ENCODE results near the gene KIF1C.
"Not testable (repeated sequence)": the region's sequence is repeated elsewhere in the genome, so short reads cannot be mapped to it uniquely, and the experiment has no call there.

Gene KIF1C

DNA sequence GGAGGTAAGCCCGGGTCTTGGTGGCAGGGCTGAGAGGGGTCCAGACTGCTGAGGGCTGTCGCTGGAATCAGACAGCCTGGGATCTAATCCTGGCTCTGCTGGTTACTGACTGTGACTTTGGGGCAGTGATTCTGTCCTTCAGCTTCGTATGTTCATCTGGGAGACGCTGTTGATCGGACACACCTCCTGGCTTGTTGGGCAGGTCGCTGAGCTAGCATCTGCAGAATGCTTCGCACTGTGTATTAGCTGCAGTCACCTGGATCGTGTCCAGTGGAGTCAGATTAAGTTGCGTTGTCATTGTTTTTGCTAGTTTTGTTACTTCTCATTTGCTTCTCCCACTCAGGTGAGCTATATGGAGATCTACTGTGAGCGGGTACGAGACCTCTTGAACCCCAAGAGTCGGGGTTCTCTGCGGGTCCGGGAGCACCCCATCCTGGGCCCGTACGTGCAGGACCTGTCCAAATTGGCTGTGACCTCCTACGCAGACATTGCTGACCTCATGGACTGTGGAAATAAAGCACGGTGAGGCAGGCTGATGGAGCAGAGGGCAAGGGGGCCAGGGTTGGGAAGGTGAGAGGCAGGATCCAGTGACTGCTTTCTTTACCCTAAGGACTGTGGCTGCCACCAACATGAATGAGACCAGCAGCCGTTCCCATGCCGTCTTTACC, 4.5 kb downstream of the KIF1C start:
- DNase-seq = no peak

DNA sequence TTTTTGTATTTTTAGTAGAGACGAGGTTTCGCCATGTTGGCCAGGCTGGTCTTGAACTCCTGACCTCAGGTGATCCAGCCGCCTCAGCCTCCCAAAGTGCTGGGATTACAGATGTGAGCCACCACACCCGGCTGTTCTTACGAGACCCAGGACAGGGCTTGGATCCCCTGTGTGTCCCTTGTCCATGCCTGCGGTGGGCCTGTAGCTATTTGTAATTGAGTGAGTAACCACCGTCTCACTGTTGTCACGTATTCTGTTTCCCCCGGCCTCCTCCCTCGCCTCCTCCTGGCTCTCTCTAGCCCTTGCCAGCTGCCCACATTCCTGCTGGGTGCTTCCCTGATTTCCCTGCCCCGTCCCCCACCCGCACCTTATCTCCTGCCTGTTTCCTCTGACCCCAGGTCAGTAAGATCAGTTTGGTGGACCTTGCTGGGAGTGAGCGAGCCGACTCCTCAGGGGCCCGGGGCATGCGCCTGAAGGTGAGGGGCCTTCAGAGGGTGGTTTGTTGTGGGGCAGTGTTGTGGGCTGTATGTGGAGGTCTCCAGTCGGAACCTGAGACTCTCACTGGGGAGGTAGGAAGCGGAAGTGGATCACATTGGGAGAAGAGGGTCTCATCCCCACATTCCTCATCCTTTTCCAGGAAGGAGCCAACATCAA, 5.6 kb downstream of the KIF1C start:
- no peak for DNase-seq

DNA sequence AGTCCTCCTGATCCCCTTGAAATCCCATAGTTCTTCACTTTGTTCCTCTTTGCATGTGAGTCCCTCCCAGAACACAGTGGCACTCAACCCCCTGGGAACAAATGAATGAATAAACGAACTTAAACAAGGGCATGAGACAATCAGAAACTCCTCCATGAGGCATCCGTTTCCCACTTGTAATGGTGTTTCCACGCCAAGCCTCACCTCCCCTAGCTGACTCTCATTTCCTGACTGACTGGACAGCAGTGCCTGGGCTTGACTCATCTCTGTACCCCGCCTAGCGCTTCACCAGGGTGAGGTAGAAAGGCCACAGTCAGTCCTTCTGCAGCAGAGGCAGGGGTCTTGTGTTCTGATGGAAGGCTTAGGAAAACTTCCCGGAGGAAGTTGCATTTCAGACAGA, 14.2 kb downstream of the KIF1C start:
- no peak for DNase-seq

DNA sequence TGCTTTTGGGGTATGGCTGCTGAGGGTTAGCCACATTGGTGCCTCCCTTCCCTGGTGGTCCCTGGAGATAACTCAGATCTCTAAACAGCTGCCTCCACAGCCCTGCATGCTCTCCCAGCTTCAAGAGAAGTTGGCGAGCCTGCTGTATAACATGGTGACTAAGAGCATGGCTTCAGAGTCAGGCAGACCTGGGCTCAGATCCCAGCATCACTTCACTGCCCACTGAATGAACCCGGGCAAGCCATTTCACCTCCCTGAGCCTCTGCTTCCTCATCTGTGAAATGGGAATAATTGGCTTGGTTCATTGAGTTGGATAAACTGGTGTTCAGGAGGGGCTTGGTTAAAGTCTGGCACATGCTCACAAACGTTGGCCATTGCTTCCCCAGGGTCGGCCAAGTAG, 16.6 kb downstream of the KIF1C start:
- no peak for DNase-seq

DNA sequence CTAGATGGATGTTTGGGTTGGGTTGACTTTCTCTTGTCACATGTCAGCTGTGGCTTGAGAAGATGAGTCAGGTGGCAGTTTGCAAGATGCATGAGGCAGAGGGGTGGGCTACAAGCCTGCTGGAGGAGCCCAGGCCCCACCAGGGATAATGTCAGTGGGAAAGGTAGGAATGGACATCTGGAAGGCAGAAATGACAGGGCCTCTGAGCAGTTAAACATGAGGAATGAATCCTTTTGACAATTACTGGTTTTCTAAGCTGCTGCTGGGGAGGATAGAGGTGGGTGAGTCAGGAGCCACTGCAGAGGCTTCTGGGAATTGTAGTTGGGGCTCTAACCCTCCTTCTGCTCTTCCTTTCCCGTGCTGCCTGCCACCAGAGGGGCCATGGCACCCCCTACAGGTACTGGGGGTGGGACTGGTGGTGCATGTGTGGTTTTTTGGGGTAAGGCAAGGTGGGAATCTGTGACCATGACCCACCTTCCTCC, 21.8 kb downstream of the KIF1C start:
- DNase-seq = no peak

DNA sequence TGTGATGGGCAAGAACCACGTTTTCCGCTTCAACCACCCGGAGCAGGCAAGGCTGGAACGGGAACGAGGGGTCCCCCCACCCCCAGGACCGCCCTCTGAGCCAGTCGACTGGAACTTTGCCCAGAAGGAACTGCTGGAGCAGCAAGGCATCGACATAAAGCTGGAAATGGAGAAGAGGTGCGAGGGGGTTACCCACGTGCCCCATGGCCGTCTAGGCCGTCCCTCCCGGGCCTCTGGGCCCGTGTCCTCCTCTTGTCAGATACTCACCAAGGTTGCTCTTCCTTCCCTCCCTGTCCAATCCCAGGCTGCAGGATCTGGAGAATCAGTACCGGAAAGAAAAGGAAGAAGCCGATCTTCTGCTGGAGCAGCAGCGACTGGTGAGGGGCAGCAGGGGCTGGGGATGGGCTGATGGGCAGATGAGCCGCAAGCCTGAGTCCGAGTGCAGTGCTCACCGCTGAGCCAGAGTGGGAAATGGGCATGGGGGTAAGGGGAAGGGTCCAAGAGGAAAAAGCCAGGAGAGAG, 22.8 kb downstream of the KIF1C start:
- DNase-seq = no peak

DNA sequence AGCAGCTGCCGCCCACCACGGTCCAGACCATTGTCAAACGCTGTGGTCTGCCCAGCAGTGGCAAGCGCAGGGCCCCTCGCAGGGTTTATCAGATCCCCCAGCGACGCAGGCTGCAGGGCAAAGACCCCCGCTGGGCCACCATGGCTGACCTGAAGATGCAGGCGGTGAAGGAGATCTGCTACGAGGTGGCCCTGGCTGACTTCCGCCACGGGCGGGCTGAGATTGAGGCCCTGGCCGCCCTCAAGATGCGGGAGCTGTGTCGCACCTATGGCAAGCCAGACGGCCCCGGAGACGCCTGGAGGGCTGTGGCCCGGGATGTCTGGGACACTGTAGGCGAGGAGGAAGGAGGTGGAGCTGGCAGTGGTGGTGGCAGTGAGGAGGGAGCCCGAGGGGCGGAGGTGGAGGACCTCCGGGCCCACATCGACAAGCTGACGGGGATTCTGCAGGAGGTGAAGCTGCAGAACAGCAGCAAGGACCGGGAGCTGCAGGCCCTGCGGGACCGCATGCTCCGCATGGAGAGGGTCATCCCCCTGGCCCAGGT, 24.5 kb downstream of the KIF1C start:
- DNase-seq = no peak

DNA sequence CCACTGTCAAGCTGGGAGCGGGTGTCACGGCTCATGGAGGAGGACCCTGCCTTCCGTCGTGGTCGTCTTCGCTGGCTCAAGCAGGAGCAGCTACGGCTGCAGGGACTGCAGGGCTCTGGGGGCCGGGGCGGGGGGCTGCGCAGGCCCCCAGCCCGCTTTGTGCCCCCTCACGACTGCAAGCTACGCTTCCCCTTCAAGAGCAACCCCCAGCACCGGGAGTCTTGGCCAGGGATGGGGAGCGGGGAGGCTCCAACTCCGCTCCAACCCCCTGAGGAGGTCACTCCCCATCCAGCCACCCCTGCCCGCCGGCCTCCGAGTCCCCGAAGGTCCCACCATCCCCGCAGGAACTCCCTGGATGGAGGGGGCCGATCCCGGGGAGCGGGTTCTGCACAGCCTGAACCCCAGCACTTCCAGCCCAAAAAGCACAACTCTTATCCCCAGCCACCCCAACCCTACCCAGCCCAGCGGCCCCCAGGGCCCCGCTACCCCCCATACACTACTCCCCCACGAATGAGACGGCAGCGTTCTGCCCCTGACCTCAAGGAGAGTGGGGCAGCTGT, 25.9 kb downstream of the KIF1C start:
- DNase-seq = no peak

DNA sequence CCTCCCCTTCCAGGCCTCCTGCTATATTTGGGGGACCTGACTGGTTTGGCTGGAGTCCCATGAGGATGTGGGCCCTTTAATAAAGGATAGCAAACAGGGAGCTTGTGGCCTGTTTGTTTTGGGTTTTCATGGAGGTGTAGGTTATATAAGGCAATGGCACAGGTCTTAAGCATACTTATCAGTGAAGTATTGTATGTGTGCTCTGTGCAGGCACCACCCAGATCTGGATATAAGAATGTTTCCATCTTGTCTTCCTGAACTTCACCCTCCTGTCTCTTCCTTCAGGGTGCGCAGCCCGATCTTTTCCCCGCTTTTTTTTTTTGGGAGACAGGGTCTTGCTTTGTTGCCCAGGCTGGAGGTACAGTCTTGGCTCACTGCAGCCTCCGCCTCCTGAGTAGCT, 26.9 kb downstream of the KIF1C start:
- no peak for DNase-seq

DNA sequence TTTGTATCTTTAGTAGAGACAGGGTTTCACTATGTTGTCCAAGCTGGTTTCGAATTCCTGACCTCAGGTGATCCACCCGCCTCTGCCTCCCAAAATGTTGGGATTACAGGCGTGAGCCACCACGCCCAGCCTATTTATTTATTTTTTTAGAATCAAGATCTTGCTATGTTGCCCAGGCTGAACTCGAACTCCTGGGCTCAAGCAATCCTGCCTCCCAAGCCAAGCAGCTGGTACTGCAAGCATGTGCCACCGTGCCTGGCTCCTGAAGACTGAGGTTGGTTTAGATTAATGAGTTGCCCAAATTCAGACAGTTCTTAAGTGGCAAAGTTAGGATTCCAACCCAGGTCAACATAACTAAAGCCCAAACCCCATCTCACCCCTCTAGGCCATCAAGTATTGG, 29.5 kb downstream of the KIF1C start:
- no peak for DNase-seq

DNA sequence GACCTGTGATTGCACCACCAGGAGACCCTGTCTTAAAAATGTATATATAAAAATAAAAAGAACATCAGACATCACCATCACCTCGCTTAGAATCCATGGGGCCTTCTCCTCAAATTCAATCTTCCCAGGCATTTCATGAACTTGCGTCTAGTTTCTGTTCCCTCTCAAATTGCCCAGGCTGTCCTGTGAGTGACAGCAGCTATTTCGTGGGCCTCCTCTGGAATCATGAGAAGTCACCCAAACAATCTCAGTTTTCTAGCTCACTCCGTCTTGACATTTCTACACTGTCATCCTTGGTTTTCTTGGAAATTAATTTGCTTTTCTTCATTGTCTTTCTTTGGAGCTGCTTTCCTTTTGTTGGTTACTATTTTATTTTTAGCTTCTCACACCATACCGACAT, 30.2 kb downstream of the KIF1C start:
- DNase-seq = no peak

DNA sequence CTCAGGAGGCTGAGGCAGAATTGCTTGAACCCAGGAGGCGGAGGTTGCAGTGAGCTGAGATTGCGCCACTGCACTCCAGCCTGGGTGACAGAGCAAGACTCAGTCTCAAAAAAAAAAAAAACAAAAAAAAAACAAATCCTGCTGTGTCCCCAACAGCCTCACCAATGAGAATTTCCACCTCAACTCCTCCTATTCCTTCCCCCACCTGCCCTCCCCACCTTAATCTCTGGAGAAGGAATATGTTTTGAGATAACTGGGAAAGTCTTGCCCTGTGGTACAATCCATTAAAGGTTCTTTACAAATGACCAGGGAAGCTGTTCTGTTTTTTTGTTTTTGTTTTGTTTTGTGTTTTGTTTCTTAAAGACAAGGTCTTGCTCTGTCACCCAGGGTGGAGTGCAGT, 32.4 kb downstream of the KIF1C start:
- not testable (repeated sequence) for DNase-seq

DNA sequence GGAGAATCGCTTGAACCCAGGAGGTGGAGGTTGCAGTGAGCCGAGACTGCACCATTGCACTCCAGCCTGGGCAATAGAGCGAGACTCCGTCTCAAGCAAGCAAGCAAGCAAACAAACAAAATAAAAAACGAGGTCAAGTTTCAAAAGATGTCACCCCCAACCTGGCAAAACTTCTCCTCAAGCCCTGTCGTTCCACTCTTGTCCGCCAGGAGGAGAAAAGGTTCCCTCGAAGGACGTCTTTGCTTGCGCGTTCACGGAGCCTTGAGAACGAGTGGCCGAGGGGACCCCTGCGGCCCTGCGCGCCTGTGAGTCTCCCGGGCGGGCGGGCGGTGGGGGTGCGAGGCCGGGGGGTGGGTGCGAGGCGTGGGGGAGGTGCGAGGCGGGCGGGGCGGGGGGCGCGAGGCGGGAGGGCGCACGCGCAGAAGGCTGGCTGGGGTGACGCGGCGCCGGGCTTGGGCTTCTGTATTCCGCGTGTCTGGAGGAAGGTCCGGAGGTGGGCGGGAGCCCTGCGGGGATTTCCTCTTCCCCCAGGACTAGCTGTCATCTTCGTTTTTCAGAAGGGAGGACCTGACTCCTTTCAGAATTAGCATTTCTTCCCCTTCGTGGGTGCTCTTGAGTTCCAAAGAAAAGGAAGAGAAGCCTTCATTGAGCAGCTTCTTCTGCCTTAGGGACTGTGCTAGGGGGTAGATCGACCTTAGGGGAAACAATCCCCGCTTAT, 33.8 kb downstream of the KIF1C start:
- peak; percentile 66 for DNase-seq

DNA sequence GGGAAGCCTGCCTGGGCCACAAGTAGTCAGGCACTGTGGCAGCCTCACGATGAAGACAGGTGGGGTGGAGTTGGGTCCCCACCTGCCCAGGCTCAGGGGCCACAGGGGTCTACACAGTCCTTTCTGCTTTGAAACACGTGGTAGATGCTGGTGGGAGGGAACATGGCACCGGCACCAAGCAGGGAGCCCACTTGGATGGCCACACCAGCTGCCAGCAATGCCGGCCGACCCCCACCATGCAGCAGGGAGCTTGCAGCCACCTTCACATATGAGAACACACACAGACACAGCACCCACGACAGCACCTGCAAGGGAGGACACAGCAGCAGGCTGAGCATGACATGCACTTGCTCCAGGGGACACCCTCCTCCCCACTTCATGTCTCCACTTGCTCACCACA, 35.1 kb downstream of the KIF1C start:
- DNase-seq = no peak

DNA sequence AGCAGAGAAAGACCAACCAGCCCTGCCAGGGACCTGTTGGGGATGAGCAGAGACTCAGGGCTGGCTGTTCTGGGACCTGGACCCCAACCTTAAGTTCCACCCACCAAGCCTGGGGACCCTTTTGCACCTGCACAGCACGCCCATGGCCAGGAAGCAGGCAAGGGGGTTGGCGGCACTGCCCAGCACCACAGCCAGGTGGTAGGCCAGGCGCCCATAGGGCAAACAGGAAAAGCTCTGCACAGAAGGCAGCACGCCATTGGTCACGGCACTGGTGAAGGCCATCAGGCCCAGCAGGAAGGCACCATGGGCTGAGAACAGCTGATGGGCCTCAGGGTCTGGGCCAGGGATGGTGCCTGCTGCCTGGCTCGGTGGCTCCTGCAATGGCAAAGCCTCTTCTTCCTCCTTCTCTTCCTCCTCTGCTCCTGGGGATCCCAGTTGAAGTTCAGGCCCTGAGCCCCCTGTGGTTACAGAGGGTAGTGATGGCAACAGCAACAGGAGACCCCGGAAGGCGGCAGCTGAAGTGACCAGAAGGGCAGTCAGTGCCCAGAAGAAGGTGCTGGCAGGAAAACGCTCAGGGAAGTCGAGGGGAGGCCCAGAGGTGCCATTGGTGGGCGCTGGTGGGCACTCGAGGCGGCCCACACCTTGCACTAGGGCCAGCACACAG, 35.7 kb downstream of the KIF1C start:
- DNase-seq = no peak

DNA sequence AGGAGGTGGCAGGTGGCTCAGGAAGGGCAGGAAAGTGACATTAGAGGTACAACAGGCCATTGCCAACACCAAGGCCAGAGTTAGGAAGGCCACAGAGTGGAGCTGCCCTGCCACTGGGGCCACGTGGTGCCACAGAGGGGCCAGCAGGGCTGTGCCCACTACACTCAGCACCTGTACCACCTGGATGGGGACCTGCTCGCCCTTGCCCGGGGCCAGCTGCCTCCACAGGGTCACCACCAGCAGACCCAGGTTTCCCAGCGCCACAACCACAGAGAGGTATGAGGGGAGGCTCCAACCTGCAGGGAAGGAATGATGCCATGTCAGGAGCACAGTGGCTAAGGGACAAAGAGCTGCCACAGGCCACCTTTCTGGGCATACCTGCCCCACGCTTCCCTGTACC, 36.3 kb downstream of the KIF1C start:
- DNase-seq = no peak

DNA sequence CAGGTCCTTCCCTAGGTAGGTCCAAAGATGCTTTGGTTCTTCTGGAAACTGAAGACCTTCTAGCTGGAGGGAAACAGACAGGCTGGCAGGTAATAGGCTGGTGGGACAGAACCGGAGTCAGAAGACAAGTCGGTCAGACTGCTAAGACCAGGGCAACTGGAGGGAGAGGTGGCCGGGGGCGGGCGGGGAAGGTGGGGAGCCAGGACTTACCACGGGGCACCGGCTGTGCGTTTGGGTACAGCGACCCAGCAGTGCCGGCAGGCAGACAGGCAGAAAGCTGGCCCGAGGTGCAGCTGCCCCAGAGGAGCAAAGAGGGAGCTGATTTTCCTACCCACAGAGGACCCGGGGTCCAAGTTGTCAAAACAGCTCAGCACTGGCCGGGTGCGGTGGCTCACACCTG, 36.9 kb downstream of the KIF1C start:
- no peak for DNase-seq

DNA sequence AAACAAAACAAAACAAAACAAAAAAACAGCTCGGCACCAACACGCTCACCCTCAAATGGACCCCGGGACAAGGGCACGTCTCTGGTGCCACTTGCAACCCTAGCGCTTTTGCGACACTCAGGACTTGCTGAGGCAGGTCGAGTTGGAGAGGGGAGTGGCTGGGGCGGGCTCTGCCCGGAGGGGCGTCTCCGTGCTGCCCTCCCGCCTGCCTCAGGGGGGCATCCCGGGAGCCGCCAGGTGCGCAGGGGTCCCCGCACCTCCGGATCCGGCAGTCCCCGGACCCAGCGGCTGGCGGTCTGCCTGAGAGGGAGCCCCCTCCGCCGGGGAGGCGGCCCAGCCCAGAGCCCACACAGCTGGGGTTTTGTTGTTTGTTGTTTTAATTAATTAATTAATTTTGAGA, 37.6 kb downstream of the KIF1C start, which contains the start of gene SLC52A1:
SLC52A1 (minus strand) TSS at position 112 of the 400 bp plus-strand sequence. CDS start 820 bp downstream, outside the sequence.
- no peak for DNase-seq

DNA sequence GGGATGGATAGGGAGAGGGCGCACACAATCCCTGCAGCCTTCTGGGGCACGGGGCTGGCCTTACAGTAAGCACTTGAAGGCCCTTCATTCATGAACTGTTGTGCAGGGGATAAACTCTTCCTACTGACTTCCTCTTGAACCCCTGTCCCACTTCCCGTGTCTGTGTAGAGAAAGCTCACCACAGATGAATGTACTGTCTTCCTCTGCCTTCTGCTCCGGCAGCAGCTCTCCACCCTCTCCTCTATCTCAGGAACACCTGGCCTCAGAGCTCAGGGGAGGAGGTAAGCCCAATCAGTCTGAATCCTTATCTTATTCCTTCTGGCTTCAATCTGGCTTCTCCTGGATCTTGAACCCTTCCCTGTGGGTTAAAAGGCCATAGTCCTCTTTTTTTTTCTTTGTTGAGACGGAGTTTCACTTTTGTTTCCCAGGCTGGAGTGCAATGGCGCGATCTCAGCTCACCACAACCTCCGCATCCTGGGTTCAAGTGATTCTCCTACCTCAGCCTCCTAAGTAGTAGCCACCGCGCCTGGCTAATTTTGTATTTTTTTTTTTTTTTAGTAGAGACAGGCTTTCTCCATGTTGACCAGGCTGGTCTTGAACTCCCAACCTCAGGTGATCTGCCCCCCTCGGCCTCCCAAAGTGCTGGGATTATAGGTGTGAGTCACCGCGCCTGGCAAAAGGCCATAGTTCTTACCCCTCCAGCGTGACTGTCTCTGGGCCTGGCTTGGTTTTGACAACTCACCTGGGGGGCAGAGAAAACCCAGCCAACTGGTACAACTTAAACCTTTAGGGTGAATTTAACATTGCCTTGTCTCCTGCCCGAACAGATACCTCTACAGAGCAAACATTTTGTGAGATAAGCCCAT, 44.6 kb downstream of the KIF1C start:
- no peak for DNase-seq

DNA sequence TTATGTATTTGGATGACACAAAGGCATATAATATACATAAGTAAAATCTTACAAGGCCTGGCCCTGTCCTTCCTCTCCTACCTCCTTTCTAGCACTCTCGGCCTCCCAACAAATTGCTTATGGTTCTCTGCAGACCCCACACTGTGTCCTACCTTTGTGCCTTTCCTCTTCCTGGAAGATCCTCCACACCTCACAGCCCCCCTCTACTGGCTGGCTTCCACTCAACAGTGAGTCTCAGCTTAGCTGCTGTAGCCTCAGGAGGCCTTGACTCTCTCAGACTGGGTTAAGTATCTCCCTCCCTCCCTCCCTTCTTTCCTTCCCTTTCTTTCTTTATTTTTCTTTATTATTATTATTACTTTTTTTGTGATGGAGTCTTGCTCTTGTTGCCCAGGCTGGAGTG, 45.8 kb downstream of the KIF1C start:
- no peak for DNase-seq

DNA sequence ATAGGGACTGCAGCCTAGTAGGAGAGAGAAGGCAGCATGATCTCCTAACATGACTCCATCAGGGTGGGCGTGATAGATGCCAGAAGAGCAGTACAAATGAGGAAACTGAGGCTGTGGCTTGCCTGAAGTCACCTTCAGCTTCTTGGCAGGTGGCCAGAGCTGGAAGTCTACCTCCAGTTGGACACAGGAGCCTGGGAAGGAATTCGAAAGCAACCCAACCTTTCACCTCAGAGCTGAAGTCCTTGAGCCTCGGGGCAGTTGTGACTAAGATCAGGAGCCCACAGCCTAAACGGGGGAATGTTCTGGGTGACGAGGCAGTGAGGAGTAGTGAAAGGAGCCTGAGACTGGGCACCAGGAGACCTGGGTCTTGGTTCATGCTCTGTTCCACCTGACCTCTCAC, 46.9 kb downstream of the KIF1C start:
- no peak for DNase-seq

DNA sequence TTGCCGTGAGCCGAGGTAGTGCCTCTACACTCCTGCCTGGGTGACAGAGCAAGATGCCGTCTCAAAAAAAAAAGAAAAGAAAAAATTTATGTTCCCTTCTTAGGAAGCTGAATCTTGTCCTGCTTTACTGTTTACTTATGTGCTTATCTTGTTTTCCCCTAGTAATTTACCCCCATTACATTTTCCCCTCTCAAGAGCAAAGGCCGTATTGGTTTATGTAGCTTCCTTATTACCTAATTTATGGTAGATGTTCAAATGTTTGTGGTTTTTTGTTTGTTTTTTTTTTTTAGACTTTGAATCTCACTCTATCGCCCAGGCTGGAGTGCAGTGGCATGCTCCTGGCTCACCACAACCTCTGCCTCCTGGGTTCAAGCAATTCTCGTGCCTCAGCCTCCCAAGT, 47.7 kb downstream of the KIF1C start:
- no peak for DNase-seq

Data from activated gamma-delta T cell (primary cell).